ENCODE measurements around the gene GZMA. TPM values are rescaled to one million over a fixed set of nuclear protein-coding genes. Genes with fewer than 3 reads are reported as not detected.

Gene GZMA
- total RNA-seq, 2 experiments from 2014 or later = 356 to 365 TPM

- Mint-ChIP-seq H3K9me3 (ENCODE audit: insufficient read depth) (no peaks in the 10 kb centered on the region), H3K27me3 (ENCODE audit: low read depth) (peaks cover 21% of the 10 kb centered on the region), H3K4me3 (peak overlapping the region; percentile 34), H3K4me1 (ENCODE audit: low read depth) (peaks cover 43% of the 10 kb centered on the region), H3K36me3 (ENCODE audit: low read depth) (peaks cover 6% of the 10 kb centered on the region), H3K27ac (peak overlapping the region; percentile 67)
- ATAC-seq = peak; percentile 82
- peak; percentile 91 for DNase-seq
- ChIA-PET POLR2A (interaction anchor here (0.6 to 0.9 kb wide), 2 partner anchors 45 to 203 kb away, joined by 3 read pairs; no protein-coding TSS in a partner anchor), CTCF (interaction anchor here (0.6 to 7.0 kb wide), 39 partner anchors 8 to 279 kb away, joined by 3 to 72 read pairs (median 5); partner anchors contain the start of genes GPX8, GZMA and GZMK)
These were observed 44.2 kb downstream of the GZMA start for GRCh38 chr5:55146543-55147151.

- H3K4me3 Mint-ChIP-seq = no peak overlapping the region
- DNase-seq = no peak
- peaks cover 6% of the 10 kb centered on the region for H3K36me3 Mint-ChIP-seq (ENCODE audit: low read depth)
- H3K4me1 Mint-ChIP-seq (ENCODE audit: low read depth) = peaks cover 21% of the 10 kb centered on the region
- H3K9me3 Mint-ChIP-seq (ENCODE audit: insufficient read depth) = no peaks in the 10 kb centered on the region
- POLR2A ChIA-PET = no interaction called here
- no peak for ATAC-seq
- no peak overlapping the region for H3K27ac Mint-ChIP-seq
- CTCF ChIA-PET = interaction anchor here (0.6 kb wide), 1 partner anchor 205 kb away, joined by 4 read pairs; no protein-coding TSS in a partner anchor
- H3K27me3 Mint-ChIP-seq (ENCODE audit: low read depth) = peaks cover 37% of the 10 kb centered on the region
These were observed 46.9 kb downstream of the GZMA start for GRCh38 chr5:55149308-55149795.

- ATAC-seq (no peak), DNase-seq (no peak)
- no peaks in the 10 kb centered on the region for H3K4me1 Mint-ChIP-seq (ENCODE audit: low read depth)
- POLR2A ChIA-PET = no interaction called here
- H3K4me3 Mint-ChIP-seq = no peak overlapping the region
- H3K27me3 Mint-ChIP-seq (ENCODE audit: low read depth) = peaks cover 42% of the 10 kb centered on the region
- H3K9me3 Mint-ChIP-seq (ENCODE audit: insufficient read depth) = no peaks in the 10 kb centered on the region
- no peak overlapping the region for H3K27ac Mint-ChIP-seq
- CTCF ChIA-PET = interaction anchor here (1.4 to 5.1 kb wide), 4 partner anchors 8 to 246 kb away, joined by 3 to 28 read pairs (median 6); partner anchors contain the start of gene GPX8
- H3K36me3 Mint-ChIP-seq (ENCODE audit: low read depth) = no peaks in the 10 kb centered on the region
These were observed 49.7 kb downstream of the GZMA start for GRCh38 chr5:55151923-55152842.

- ATAC-seq = no peak
- H3K9me3 Mint-ChIP-seq (ENCODE audit: insufficient read depth) = no peaks in the 10 kb centered on the region
- POLR2A ChIA-PET = no interaction called here
These were observed 52.4 kb downstream of the GZMA start for GRCh38 chr5:55154873-55155272.

More at GRCh38 chr5:55154873-55155272, 52.4 kb downstream of the GZMA start:
- H3K36me3 Mint-ChIP-seq (ENCODE audit: low read depth) = no peaks in the 10 kb centered on the region
- no peak overlapping the region for H3K4me3 Mint-ChIP-seq
- peaks cover 49% of the 10 kb centered on the region for H3K27me3 Mint-ChIP-seq (ENCODE audit: low read depth)
- no peak overlapping the region for H3K27ac Mint-ChIP-seq
- peaks cover 1% of the 10 kb centered on the region for H3K4me1 Mint-ChIP-seq (ENCODE audit: low read depth)
- no peak for DNase-seq
- CTCF ChIA-PET = no interaction called here

Other genes starting within 250 kb of the GZMA start
- not detected for gene ESM1, start 117.1 kb upstream of the GZMA start, total RNA-seq
- gene GZMK, start 78.4 kb upstream of the GZMA start, total RNA-seq = 1 to 10 TPM; 2.4 to 2.9 TPM
- not detected for gene GPX8, start 57.5 kb downstream of the GZMA start, total RNA-seq
- under 1 TPM; 0.13 to 0.16 TPM for gene CDC20B, start 70.5 kb downstream of the GZMA start, total RNA-seq
- gene MCIDAS, start 124.7 kb downstream of the GZMA start, total RNA-seq = not detected
- gene CCNO, start 131.0 kb downstream of the GZMA start, total RNA-seq = not detected
- 10 to 100 TPM; 16.7 to 19.9 TPM for gene DHX29, start 205.0 kb downstream of the GZMA start, total RNA-seq
- gene MTREX, start 205.3 kb downstream of the GZMA start, total RNA-seq = 10 to 100 TPM; 61.8 to 67.1 TPM